Measurements from ENCODE around the gene IQGAP2.

DNA sequence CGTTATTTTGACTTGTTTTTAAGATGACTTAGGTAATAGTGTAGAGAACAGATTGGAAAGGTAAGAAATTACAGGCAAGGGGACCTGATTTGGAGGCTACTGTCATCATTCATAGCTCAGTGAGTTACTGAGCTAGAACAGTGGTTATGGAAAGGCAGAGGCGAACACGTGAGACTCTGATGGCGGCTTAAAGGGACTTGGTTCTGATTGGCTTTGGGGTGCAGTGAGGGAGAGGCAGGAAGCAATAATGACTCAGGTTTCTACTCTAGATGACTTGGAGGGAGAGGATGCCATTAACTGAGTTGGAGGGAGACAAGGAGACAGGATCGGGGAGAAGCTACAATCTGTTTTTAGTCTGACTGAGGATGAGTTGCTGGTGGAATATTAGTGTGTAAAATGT lies 217.1 kb downstream of the IQGAP2 start:
- TF ChIP-seq POLR2A (IDR thresholded peaks at IDR 0.05): no peak
- TF ChIP-seq CTCF (IDR thresholded peaks at IDR 0.05): no peak
- no peak for TF ChIP-seq POLR2AphosphoS5 (IDR thresholded peaks at IDR 0.05)
- no peak for TF ChIP-seq EP300 (IDR thresholded peaks at IDR 0.05)
